T-helper 17 cell (primary cell): ENCODE measurements around the gene CDCP1. TPM values are rescaled to one million over a fixed set of nuclear protein-coding genes. Genes with fewer than 3 reads are reported as not detected.

Experiments
- ATAC-seq: fragments of 150-1000 bp; cut with Tn5 transposase; 2 replicates; pipeline ENCODE4 v1.10.0; 2021; ENCODE audit warnings: mild to moderate bottlenecking, moderate library complexity
- DNase-seq, 3 donors: peaks; one replicate each; pipeline versions ENCODE4 v3.0.0 to v3.0.0-alpha.2; 2020 to 2021
- H3K9me3 ChIP-seq: one replicate; pipeline ENCODE4 v1.7.0; 2013; ENCODE audit warnings: low read length, mild to moderate bottlenecking; ENCODE audit not compliant: control insufficient read depth, poor library complexity, severe bottlenecking
- H3K27ac Mint-ChIP-seq: one replicate; pipeline ENCODE4 v1.8.0; 2022; ENCODE audit warnings: mild to moderate bottlenecking, moderate library complexity, mixed read lengths
- H3K27me3 Mint-ChIP-seq: one replicate; pipeline ENCODE4 v1.8.0; 2022; ENCODE audit warnings: mixed read lengths
- H3K36me3 Mint-ChIP-seq: one replicate; pipeline ENCODE4 v1.8.0; 2022; ENCODE audit warnings: low read depth, mixed read lengths
- H3K4me1 Mint-ChIP-seq: one replicate; pipeline ENCODE4 v1.8.0; 2022; ENCODE audit warnings: mild to moderate bottlenecking, mixed read lengths
- H3K4me3 Mint-ChIP-seq: one replicate; pipeline ENCODE4 v1.8.0; 2022; ENCODE audit warnings: mild to moderate bottlenecking, moderate library complexity, mixed read lengths
- total RNA-seq, 4 donors: library from RNA in 2 of 4; stranded (reverse) in 2 of 4; gene quantifications; one replicate each; pipeline ENCODE4 v1.2.3 and lab custom pipeline; 2022 to 2026

The CDCP1 gene
- total RNA-seq, 2 donors from 2014 or later, result 0.31 to 0.32 TPM

GRCh38 chr3:45124956-45125355, 21.2 kb downstream of the CDCP1 start:
- Mint-ChIP-seq H3K27me3 (peaks cover 28% of the 10 kb centered on the region), H3K27ac (no peak overlapping the region), H3K4me3 (no peak overlapping the region), H3K4me1 (no peaks in the 10 kb centered on the region), H3K36me3 (peaks cover 5% of the 10 kb centered on the region)
- ATAC-seq (no peak), DNase-seq (no peak)
- H3K9me3 ChIP-seq, result no peaks in the 10 kb centered on the region

GRCh38 chr3:45124352-45124751, 21.8 kb downstream of the CDCP1 start:
- Mint-ChIP-seq H3K27ac (no peak overlapping the region), H3K27me3 (peaks cover 28% of the 10 kb centered on the region), H3K36me3 (peaks cover 5% of the 10 kb centered on the region), H3K4me3 (no peak overlapping the region), H3K4me1 (no peaks in the 10 kb centered on the region)
- DNase-seq, result no peak
- no peaks in the 10 kb centered on the region for H3K9me3 ChIP-seq
- ATAC-seq, result no peak

- no peaks in the 10 kb centered on the region for H3K9me3 ChIP-seq
- Mint-ChIP-seq H3K27ac (no peak overlapping the region), H3K4me3 (no peak overlapping the region), H3K27me3 (peaks cover 28% of the 10 kb centered on the region), H3K4me1 (peaks cover 2% of the 10 kb centered on the region), H3K36me3 (peaks cover 5% of the 10 kb centered on the region)
- ATAC-seq, result no peak
- DNase-seq, result no peak
These were observed 22.5 kb downstream of the CDCP1 start for GRCh38 chr3:45123581-45124269.

- ATAC-seq, result no peak
- no peak for DNase-seq
- no peak overlapping the region for H3K27ac Mint-ChIP-seq
- peaks cover 5% of the 10 kb centered on the region for H3K36me3 Mint-ChIP-seq
- peaks cover 8% of the 10 kb centered on the region for H3K4me1 Mint-ChIP-seq
- H3K4me3 Mint-ChIP-seq, result no peak overlapping the region
- no peaks in the 10 kb centered on the region for H3K9me3 ChIP-seq
- peaks cover 28% of the 10 kb centered on the region for H3K27me3 Mint-ChIP-seq
These were observed 23.1 kb downstream of the CDCP1 start for GRCh38 chr3:45123030-45123429.

- Mint-ChIP-seq H3K27ac (no peak overlapping the region), H3K4me1 (peaks cover 16% of the 10 kb centered on the region)
- ATAC-seq, result no peak
These were observed 25.6 kb downstream of the CDCP1 start for GRCh38 chr3:45120359-45121158.

GRCh38 chr3:45119824-45120358, 26.3 kb downstream of the CDCP1 start:
- peaks cover 16% of the 10 kb centered on the region for H3K4me1 Mint-ChIP-seq
- H3K27ac Mint-ChIP-seq, result no peak overlapping the region
- no peak overlapping the region for H3K4me3 Mint-ChIP-seq
- no peaks in the 10 kb centered on the region for H3K9me3 ChIP-seq
- peaks cover 2% of the 10 kb centered on the region for H3K36me3 Mint-ChIP-seq
- ATAC-seq (no peak), DNase-seq (no peak)
- H3K27me3 Mint-ChIP-seq, result peaks cover 19% of the 10 kb centered on the region

More at GRCh38 chr3:45120359-45121158, 25.6 kb downstream of the CDCP1 start:
- H3K9me3 ChIP-seq, result no peaks in the 10 kb centered on the region
- Mint-ChIP-seq H3K4me3 (no peak overlapping the region), H3K27me3 (peaks cover 20% of the 10 kb centered on the region), H3K36me3 (peaks cover 2% of the 10 kb centered on the region)
- no peak for DNase-seq

- ATAC-seq, result no peak
- H3K36me3 Mint-ChIP-seq, result no peaks in the 10 kb centered on the region
- peaks cover 18% of the 10 kb centered on the region for H3K4me1 Mint-ChIP-seq
- H3K27me3 Mint-ChIP-seq, result peaks cover 13% of the 10 kb centered on the region
- no peak overlapping the region for H3K27ac Mint-ChIP-seq
- DNase-seq, result no peak
- no peaks in the 10 kb centered on the region for H3K9me3 ChIP-seq
- H3K4me3 Mint-ChIP-seq, result no peak overlapping the region
These were observed 26.8 kb downstream of the CDCP1 start for GRCh38 chr3:45119376-45119775.

GRCh38 chr3:45118615-45119071, 27.5 kb downstream of the CDCP1 start:
- H3K27ac Mint-ChIP-seq, result no peak overlapping the region
- DNase-seq (no peak), ATAC-seq (no peak)
- peaks cover 18% of the 10 kb centered on the region for H3K4me1 Mint-ChIP-seq
- peak overlapping the region; percentile 9 for H3K4me3 Mint-ChIP-seq
- H3K36me3 Mint-ChIP-seq, result no peaks in the 10 kb centered on the region
- H3K9me3 ChIP-seq, result no peaks in the 10 kb centered on the region
- peaks cover 6% of the 10 kb centered on the region for H3K27me3 Mint-ChIP-seq

GRCh38 chr3:45116350-45116749, 29.8 kb downstream of the CDCP1 start:
- peaks cover 5% of the 10 kb centered on the region for H3K27me3 Mint-ChIP-seq
- peaks cover 21% of the 10 kb centered on the region for H3K4me1 Mint-ChIP-seq
- no peaks in the 10 kb centered on the region for H3K36me3 Mint-ChIP-seq
- no peak overlapping the region for H3K4me3 Mint-ChIP-seq
- no peaks in the 10 kb centered on the region for H3K9me3 ChIP-seq
- no peak overlapping the region for H3K27ac Mint-ChIP-seq
- DNase-seq, result no peak
- ATAC-seq, result no peak

GRCh38 chr3:45113625-45114050, 32.5 kb downstream of the CDCP1 start:
- H3K36me3 Mint-ChIP-seq, result peaks cover 2% of the 10 kb centered on the region
- no peak overlapping the region for H3K27ac Mint-ChIP-seq
- H3K4me1 Mint-ChIP-seq, result peaks cover 38% of the 10 kb centered on the region
- no peak for DNase-seq
- no peak for ATAC-seq
- H3K27me3 Mint-ChIP-seq, result no peaks in the 10 kb centered on the region
- H3K4me3 Mint-ChIP-seq, result no peak overlapping the region
- no peaks in the 10 kb centered on the region for H3K9me3 ChIP-seq

- ATAC-seq (no peak), DNase-seq (no peak)
- no peaks in the 10 kb centered on the region for H3K27me3 Mint-ChIP-seq
- H3K36me3 Mint-ChIP-seq, result peaks cover 2% of the 10 kb centered on the region
- no peak overlapping the region for H3K4me3 Mint-ChIP-seq
- H3K27ac Mint-ChIP-seq, result no peak overlapping the region
- H3K9me3 ChIP-seq, result no peaks in the 10 kb centered on the region
- peaks cover 35% of the 10 kb centered on the region for H3K4me1 Mint-ChIP-seq
These were observed 33.2 kb downstream of the CDCP1 start for GRCh38 chr3:45112939-45113338.

GRCh38 chr3:45110509-45110833, 35.7 kb downstream of the CDCP1 start:
- Mint-ChIP-seq H3K27me3 (no peaks in the 10 kb centered on the region), H3K27ac (peak overlapping the region; percentile 87), H3K36me3 (peaks cover 2% of the 10 kb centered on the region), H3K4me3 (peak overlapping the region; percentile 88), H3K4me1 (peaks cover 46% of the 10 kb centered on the region)
- DNase-seq, result no peak
- no peak for ATAC-seq
- H3K9me3 ChIP-seq, result no peaks in the 10 kb centered on the region

- H3K4me3 Mint-ChIP-seq, result peak overlapping the region; percentile 88
- peaks cover 52% of the 10 kb centered on the region for H3K4me1 Mint-ChIP-seq
These were observed 36.2 kb downstream of the CDCP1 start for GRCh38 chr3:45109771-45110508.

More at GRCh38 chr3:45109771-45110508, 36.2 kb downstream of the CDCP1 start:
- no peaks in the 10 kb centered on the region for H3K9me3 ChIP-seq
- H3K27ac Mint-ChIP-seq, result peak overlapping the region; percentile 87
- DNase-seq, result no peak
- no peaks in the 10 kb centered on the region for H3K27me3 Mint-ChIP-seq
- peak; percentile 76 for ATAC-seq
- H3K36me3 Mint-ChIP-seq, result peaks cover 2% of the 10 kb centered on the region
